Chondrocyte (in vitro differentiated cells): Measurements from ENCODE around the gene LPCAT2. TPM values are rescaled to one million over a fixed set of nuclear protein-coding genes. Genes with fewer than 3 reads are reported as not detected.
A peak's percentile ranks its signal among the peaks of the same experiment; 100 is the strongest.
"Not testable (repeated sequence)": the region's sequence is repeated elsewhere in the genome, so short reads cannot be mapped to it uniquely, and the experiment has no call there.

Source experiments
- DNase-seq: peaks from one replicate; pipeline ENCODE4 v3.0.0; 2021; ENCODE audit warnings: mixed read lengths, low spot score
- H3K27ac Mint-ChIP-seq: one replicate; pipeline ENCODE4 v1.8.0; 2021; ENCODE audit warnings: mild to moderate bottlenecking, moderate library complexity, mixed read lengths; ENCODE audit not compliant: unreplicated experiment
- H3K27me3 Mint-ChIP-seq: 2 replicates; pipeline ENCODE4 v1.8.0; 2021; ENCODE audit warnings: low read depth, mixed read lengths
- H3K36me3 Mint-ChIP-seq: 2 replicates; pipeline ENCODE4 v1.8.0; 2021; ENCODE audit warnings: low read depth, mixed read lengths
- H3K4me1 Mint-ChIP-seq: 2 replicates; pipeline ENCODE4 v1.8.0; 2021; ENCODE audit warnings: low read depth, mild to moderate bottlenecking, mixed read lengths
- H3K4me3 Mint-ChIP-seq: one replicate; pipeline ENCODE4 v1.8.0; 2021; ENCODE audit warnings: mild to moderate bottlenecking, moderate library complexity, mixed read lengths; ENCODE audit not compliant: unreplicated experiment
- H3K9me3 Mint-ChIP-seq: 2 replicates; pipeline ENCODE4 v1.8.0; 2021; ENCODE audit warnings: low read depth, mixed read lengths
- CTCF ChIP-seq: fragments of 200-600 bp; sonication (generic); IDR thresholded peaks from 2 replicates; pipeline ENCODE4 v1.5.0; 2021; ENCODE audit warnings: antibody characterized with exemption, mild to moderate bottlenecking, moderate library complexity
- total RNA-seq: library from RNA; stranded (reverse); gene quantifications from 3 replicates; pipeline ENCODE4 v1.2.1, GENCODE V29; 2021

The LPCAT2 gene
- total RNA-seq, 1 donor from 2014 or later: 17.4 TPM

- Mint-ChIP-seq H3K4me3 (no peak overlapping the region), H3K36me3 (no peaks in the 10 kb centered on the region), H3K9me3 (peaks cover 20% of the 10 kb centered on the region), H3K27me3 (peaks cover 30% of the 10 kb centered on the region), H3K4me1 (no peaks in the 10 kb centered on the region), H3K27ac (no peak overlapping the region)
- DNase-seq: no peak
- no peak for TF ChIP-seq CTCF
These were observed 106.2 kb downstream of the LPCAT2 start for GRCh38 chr16:55615071-55615470.

- not testable (repeated sequence) for H3K4me3 Mint-ChIP-seq, H3K36me3 Mint-ChIP-seq, DNase-seq, H3K27ac Mint-ChIP-seq, H3K4me1 Mint-ChIP-seq
- H3K27me3 Mint-ChIP-seq: peaks cover 29% of the 10 kb centered on the region
- peaks cover 19% of the 10 kb centered on the region for H3K9me3 Mint-ChIP-seq
These were observed 106.8 kb downstream of the LPCAT2 start for GRCh38 chr16:55615670-55616069.

- no peak for DNase-seq
- TF ChIP-seq CTCF: no peak
- Mint-ChIP-seq H3K9me3 (peaks cover 12% of the 10 kb centered on the region), H3K27me3 (peaks cover 23% of the 10 kb centered on the region), H3K4me1 (no peaks in the 10 kb centered on the region), H3K4me3 (no peak overlapping the region), H3K27ac (no peak overlapping the region), H3K36me3 (no peaks in the 10 kb centered on the region)
These were observed 112.9 kb downstream of the LPCAT2 start for GRCh38 chr16:55621771-55622170.

- no peak for DNase-seq
- no peaks in the 10 kb centered on the region for H3K36me3 Mint-ChIP-seq
- peaks cover 9% of the 10 kb centered on the region for H3K9me3 Mint-ChIP-seq
- H3K27me3 Mint-ChIP-seq: peaks cover 25% of the 10 kb centered on the region
- H3K4me3 Mint-ChIP-seq: no peak overlapping the region
- no peaks in the 10 kb centered on the region for H3K4me1 Mint-ChIP-seq
- no peak overlapping the region for H3K27ac Mint-ChIP-seq
- TF ChIP-seq CTCF: no peak
These were observed 113.4 kb downstream of the LPCAT2 start for GRCh38 chr16:55622272-55622671.

GRCh38 chr16:55622930-55623561 is 114.2 kb downstream of the LPCAT2 start:
- H3K27me3 Mint-ChIP-seq: peaks cover 24% of the 10 kb centered on the region
- H3K4me1 Mint-ChIP-seq: no peaks in the 10 kb centered on the region
- H3K36me3 Mint-ChIP-seq: no peaks in the 10 kb centered on the region
- H3K27ac Mint-ChIP-seq: no peak overlapping the region
- no peak for DNase-seq
- TF ChIP-seq CTCF: peak; percentile 18
- H3K9me3 Mint-ChIP-seq: peaks cover 7% of the 10 kb centered on the region
- no peak overlapping the region for H3K4me3 Mint-ChIP-seq

GRCh38 chr16:55623640-55624039 is 114.8 kb downstream of the LPCAT2 start:
- no peak overlapping the region for H3K27ac Mint-ChIP-seq
- H3K27me3 Mint-ChIP-seq: peaks cover 19% of the 10 kb centered on the region
- H3K9me3 Mint-ChIP-seq: peaks cover 7% of the 10 kb centered on the region
- H3K4me1 Mint-ChIP-seq: no peaks in the 10 kb centered on the region
- no peak for TF ChIP-seq CTCF
- H3K36me3 Mint-ChIP-seq: no peaks in the 10 kb centered on the region
- no peak overlapping the region for H3K4me3 Mint-ChIP-seq
- DNase-seq: no peak
